ENCODE measurements around the gene MMEL1. TPM values are rescaled to one million over a fixed set of nuclear protein-coding genes. Genes with fewer than 3 reads are reported as not detected.

Gene MMEL1
- total RNA-seq (2022; extraction: Qiagen RNA extraction; ENCODE audit: low read depth) = not detected in 5 replicates

DNA sequence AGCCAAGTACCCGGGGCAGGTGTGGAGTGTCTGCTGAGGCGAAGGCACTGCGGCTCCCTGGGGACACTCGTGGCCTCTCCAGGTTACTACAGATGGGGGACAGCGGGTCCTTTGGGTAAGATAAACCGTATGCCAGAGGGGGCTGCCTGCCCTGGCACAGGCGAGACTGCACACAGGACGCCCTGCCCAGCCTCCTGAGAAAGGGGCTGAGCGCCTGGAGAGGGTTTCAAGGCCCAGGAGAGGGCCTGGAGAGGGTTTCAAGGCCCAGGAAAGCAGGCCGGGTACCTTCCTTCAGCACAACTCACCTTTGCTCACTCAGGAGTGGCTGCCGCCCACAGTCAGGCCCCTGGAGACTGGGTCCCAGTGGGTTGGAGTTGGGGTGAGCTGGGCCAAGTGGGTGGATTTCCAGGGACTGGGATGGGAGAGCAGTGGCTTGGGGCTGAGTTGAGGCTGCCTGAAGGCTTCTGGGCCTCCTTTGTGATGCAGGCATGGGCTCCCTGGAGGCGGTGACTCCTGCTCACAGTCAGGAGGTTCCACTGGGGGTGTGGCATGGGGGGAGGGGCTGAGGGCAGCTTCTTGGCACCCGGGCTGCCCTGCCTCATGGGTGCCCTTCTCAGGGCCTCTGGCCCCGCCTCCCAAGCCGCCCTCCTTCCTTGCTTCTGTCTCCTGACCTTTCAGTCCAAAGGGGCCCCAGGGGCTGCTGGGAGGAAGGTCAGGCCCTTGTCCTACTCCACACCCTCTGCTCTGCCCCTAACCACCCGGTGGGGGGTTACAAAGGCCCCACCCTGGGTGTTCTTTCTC is at the start of gene MMEL1:
Gene MMEL1, minus strand, starts transcription at position 456 of the 801 bp plus-strand sequence. CDS start 3,532 bp downstream, outside the sequence.

GRCh38 chr1:2586154-2587070 is 46.4 kb downstream of the MMEL1 start, which contains the start of gene PRXL2B:
TSS of gene PRXL2B (plus strand) at chr1:2586777. CDS start at chr1:2586886, 109 bp downstream.

DNA sequence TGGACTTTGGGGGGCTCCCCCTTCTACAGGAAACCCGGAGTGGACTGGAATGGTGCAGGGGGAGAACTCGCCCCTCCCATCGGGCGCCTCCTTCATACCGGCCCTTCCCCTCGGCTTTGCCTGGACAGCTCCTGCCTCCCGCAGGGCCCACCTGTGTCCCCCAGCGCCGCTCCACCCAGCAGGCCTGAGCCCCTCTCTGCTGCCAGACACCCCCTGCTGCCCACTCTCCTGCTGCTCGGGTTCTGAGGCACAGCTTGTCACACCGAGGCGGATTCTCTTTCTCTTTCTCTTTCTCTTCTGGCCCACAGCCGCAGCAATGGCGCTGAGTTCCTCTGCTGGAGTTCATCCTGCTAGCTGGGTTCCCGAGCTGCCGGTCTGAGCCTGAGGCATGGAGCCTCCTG is 76.5 kb downstream of the MMEL1 start, which contains the start of gene TNFRSF14:
Gene TNFRSF14, plus strand, starts transcription at position 95 of the 401 bp plus-strand sequence. Its CDS starts 294 bp downstream, at position 389.

Other genes starting within 250 kb of the MMEL1 start
- 4.6 to 8.3 TPM (median 6.2 TPM) in 5 replicates for gene MORN1, start 241.5 kb downstream of the MMEL1 start, total RNA-seq (2022; extraction: Qiagen RNA extraction; ENCODE audit: low read depth)
- 95.6 to 133 TPM (median 119 TPM) in 5 replicates for gene RER1, start 241.2 kb downstream of the MMEL1 start, total RNA-seq (2022; extraction: Qiagen RNA extraction; ENCODE audit: low read depth)
- gene PEX10, start 220.5 kb downstream of the MMEL1 start, total RNA-seq (2022; extraction: Qiagen RNA extraction; ENCODE audit: low read depth) = 16.8 to 24.4 TPM (median 24.0 TPM) in 5 replicates
- 0.14 to 0.48 TPM (median 0.28 TPM) in 5 replicates for gene PLCH2, start 156.7 kb downstream of the MMEL1 start, total RNA-seq (2022; extraction: Qiagen RNA extraction; ENCODE audit: low read depth)
- gene PANK4, start 106.4 kb downstream of the MMEL1 start, total RNA-seq (2022; extraction: Qiagen RNA extraction; ENCODE audit: low read depth) = 7.0 to 11.3 TPM (median 10.3 TPM) in 5 replicates
- gene HES5, start 102.8 kb downstream of the MMEL1 start, total RNA-seq (2022; extraction: Qiagen RNA extraction; ENCODE audit: low read depth) = not detected in 5 replicates
- gene TNFRSF14, start 76.6 kb downstream of the MMEL1 start, total RNA-seq (2022; extraction: Qiagen RNA extraction; ENCODE audit: low read depth) = 0.10 to 0.25 TPM (median 0.16 TPM) in 4 of 5 replicates, not detected in the other
- 17.2 to 23.4 TPM (median 19.9 TPM) in 5 replicates for gene PRXL2B, start 46.2 kb downstream of the MMEL1 start, total RNA-seq (2022; extraction: Qiagen RNA extraction; ENCODE audit: low read depth)
- gene TTC34, start 168.7 kb upstream of the MMEL1 start, total RNA-seq (2022; extraction: Qiagen RNA extraction; ENCODE audit: low read depth) = 0.02 to 0.05 TPM (median 0.03 TPM) in 5 replicates

Measured in A549 treated with RU486 at 1 μM for 4 hours (cell line).